Measurements from ENCODE around the gene SIGLEC14. TPM values are rescaled to one million over a fixed set of nuclear protein-coding genes. Genes with fewer than 3 reads are reported as not detected.

SIGLEC14 gene
- total RNA-seq, 4 donors from 2014 or later = 0.69 to 3.5 (median 1.0) TPM; not detected in 1

- H3K27me3 ChIP-seq = peaks cover 0 to 3% of the 10 kb centered on the region in 2 donors
- H3K27ac ChIP-seq = no peak overlapping the region
- intact Hi-C loops (cut with DNase I; ENCODE audit: low total_unique reads) = loop anchor here (10.0 kb wide), 1 partner anchor 484 kb away; no protein-coding TSS in a partner anchor
- H3K4me1 ChIP-seq = peaks cover 0 to 4% of the 10 kb centered on the region in 2 donors
- TF ChIP-seq, protein P1, sequence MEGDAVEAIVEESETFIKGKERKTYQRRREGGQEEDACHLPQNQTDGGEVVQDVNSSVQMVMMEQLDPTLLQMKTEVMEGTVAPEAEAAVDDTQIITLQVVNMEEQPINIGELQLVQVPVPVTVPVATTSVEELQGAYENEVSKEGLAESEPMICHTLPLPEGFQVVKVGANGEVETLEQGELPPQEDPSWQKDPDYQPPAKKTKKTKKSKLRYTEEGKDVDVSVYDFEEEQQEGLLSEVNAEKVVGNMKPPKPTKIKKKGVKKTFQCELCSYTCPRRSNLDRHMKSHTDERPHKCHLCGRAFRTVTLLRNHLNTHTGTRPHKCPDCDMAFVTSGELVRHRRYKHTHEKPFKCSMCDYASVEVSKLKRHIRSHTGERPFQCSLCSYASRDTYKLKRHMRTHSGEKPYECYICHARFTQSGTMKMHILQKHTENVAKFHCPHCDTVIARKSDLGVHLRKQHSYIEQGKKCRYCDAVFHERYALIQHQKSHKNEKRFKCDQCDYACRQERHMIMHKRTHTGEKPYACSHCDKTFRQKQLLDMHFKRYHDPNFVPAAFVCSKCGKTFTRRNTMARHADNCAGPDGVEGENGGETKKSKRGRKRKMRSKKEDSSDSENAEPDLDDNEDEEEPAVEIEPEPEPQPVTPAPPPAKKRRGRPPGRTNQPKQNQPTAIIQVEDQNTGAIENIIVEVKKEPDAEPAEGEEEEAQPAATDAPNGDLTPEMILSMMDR (IDR thresholded peaks at IDR 0.05) = no peak
- TF ChIP-seq POLR2A (IDR thresholded peaks at IDR 0.05) = no peak
- no peak for DNase-seq
- no peak overlapping the region for H3K4me3 ChIP-seq
- no peaks in the 10 kb centered on the region for H3K9me3 ChIP-seq
- H3K36me3 ChIP-seq = no peaks in the 10 kb centered on the region
Observed at GRCh38 chr19:51598159-51598915, 48.3 kb downstream of the SIGLEC14 start.

DNA sequence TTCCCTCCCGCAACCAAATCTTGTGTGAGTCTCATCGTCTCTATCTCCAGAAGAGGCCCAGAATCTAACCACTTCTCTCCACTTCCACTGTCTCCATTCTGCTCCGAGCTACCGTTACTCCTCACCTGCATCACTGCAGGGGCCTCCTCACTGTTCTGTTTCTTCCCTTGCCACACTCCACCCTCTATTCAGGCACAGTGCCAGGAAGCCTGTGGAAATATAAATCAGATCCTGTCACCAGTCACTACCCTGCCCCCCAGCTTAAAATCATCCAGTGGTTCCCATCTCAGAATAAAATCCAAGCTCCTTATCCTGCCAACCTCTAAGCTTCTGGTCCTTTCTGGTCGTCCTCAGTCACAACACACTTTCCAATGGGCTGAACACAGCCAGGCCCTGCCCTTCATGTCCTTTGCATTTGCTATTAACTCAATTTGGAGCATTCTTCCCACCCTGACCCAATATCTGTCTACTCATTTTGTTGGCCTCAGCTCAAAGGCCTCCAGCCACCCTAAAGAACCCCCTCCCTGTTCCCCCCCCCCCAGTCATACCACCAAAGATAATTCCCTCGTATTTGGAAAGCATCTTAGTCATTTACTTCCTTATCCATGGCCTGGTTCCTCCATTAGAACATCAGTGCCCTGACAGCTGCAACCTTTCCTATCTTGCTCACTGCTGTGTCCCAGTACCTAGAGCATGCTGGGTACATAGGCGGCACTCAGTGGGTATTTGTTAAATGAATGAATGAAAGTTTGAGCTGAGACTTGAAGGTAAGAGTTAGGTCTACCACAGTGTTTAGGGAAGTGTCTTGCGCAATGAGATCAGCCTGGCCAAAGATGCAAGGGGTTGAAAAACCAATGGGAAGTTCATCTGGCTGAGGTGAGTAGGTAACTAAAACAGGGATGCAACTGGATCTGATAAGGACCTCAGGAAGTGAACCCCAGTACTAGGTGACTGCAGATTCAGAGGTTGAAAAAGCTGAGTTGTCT lies 51.1 kb downstream of the SIGLEC14 start:
- TF ChIP-seq, protein P1 (IDR thresholded peaks at IDR 0.05) = no peak
- TF ChIP-seq POLR2A (IDR thresholded peaks at IDR 0.05) = no peak
- H3K27ac ChIP-seq = no peak overlapping the region
- peaks cover 0 to 8% of the 10 kb centered on the region in 2 donors for H3K4me1 ChIP-seq
- peak in 1 of 2 donors; percentile 24 for DNase-seq
- H3K36me3 ChIP-seq = no peaks in the 10 kb centered on the region
- no peak overlapping the region for H3K4me3 ChIP-seq
- H3K9me3 ChIP-seq = no peaks in the 10 kb centered on the region
- peaks cover 0 to 3% of the 10 kb centered on the region in 2 donors for H3K27me3 ChIP-seq
- intact Hi-C loops (cut with DNase I; ENCODE audit: low total_unique reads) = loop anchor here (10.0 kb wide), 1 partner anchor 481 kb away; no protein-coding TSS in a partner anchor

- no peaks in the 10 kb centered on the region for H3K9me3 ChIP-seq
- no peaks in the 10 kb centered on the region for H3K27me3 ChIP-seq
- intact Hi-C loops (cut with DNase I; ENCODE audit: low total_unique reads) = loop anchor here (10.0 kb wide), 1 partner anchor 480 kb away; no protein-coding TSS in a partner anchor
- peak overlapping the region; percentile 45 to 59 for H3K27ac ChIP-seq
- H3K4me3 ChIP-seq = peak overlapping the region; percentile 51 to 60
- peaks cover 0 to 8% of the 10 kb centered on the region in 2 donors for H3K4me1 ChIP-seq
- DNase-seq = no peak
- no peaks in the 10 kb centered on the region for H3K36me3 ChIP-seq
- TF ChIP-seq, protein P1 (IDR thresholded peaks at IDR 0.05) = no peak
- TF ChIP-seq POLR2A (IDR thresholded peaks at IDR 0.05) = no peak
Observed at GRCh38 chr19:51594774-51595109, 51.9 kb downstream of the SIGLEC14 start.

DNA sequence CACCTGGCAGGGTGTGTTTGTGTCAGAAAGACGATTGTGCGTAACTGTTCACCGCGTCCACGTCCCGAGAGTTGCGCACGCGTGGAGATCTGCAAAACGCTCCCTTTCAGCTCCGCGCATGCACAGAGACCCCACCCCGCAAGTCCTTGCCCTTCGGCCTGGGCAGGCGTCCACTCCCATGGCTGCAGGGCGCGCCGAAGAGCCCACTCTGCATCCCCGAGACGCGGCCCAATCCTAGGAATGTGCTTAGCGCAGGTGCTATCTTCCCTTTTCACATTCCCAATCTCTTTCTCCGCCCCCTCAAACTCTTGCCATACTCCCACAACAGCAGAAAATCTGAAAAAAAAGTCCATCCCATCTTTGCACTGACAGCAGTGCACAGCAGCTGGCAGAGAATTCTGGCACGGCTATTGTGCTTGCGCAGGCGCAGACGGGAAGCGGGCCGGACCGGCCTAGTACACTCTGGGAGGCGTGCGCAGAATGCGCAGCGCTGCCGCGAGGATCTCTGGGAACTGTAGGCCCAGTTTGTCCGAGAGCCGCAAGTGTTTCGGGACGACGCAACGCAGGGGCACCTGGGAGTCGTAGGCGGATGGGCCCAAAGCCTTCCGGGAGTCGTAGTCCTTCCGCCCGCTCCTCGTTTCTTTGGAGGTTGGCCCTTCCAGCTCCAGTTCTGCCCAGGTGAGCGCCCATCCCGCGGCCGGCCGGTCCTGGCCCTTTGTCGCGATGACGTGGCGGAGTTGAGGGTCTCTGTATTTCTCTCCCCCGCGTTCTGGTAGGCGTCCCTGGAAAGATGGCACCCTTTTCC lies 52.5 kb downstream of the SIGLEC14 start:
- Histone ChIP-seq H3K27me3 (no peaks in the 10 kb centered on the region), H3K27ac (peak overlapping the region; percentile 45 to 59), H3K4me1 (peaks cover 0 to 8% of the 10 kb centered on the region in 2 donors), H3K4me3 (peak overlapping the region; percentile 51 to 60), H3K36me3 (no peaks in the 10 kb centered on the region), H3K9me3 (no peaks in the 10 kb centered on the region)
- TF ChIP-seq POLR2A (IDR thresholded peaks at IDR 0.05) = no peak
- TF ChIP-seq, protein P1 (IDR thresholded peaks at IDR 0.05) = peak in 1 of 4 experiments; percentile 31
- intact Hi-C loops (cut with DNase I; ENCODE audit: low total_unique reads) = loop anchor here (10.0 kb wide), 1 partner anchor 479 kb away; no protein-coding TSS in a partner anchor
- DNase-seq = peak; percentile 98 to 99
